NB4 (cell line): ENCODE data around the gene ZNF607.
"Not testable (repeated sequence)": the region's sequence is repeated elsewhere in the genome, so short reads cannot be mapped to it uniquely, and the experiment has no call there.

Source experiments
- MYC ChIP-seq: IDR thresholded peaks from 2 replicates; pipeline ENCODE4 v1.6.1; 2011; ENCODE audit warnings: low read depth, low read length
- POLR2A ChIP-seq: IDR thresholded peaks from 2 replicates; pipeline ENCODE4 v1.6.1; 2011; ENCODE audit warnings: mild to moderate bottlenecking; ENCODE audit not compliant: insufficient read length; ENCODE audit errors: extremely low read depth
- TF ChIP-seq, protein P1 (sequence below): IDR thresholded peaks from one replicate; pipeline ENCODE4 v1.5.1; 2012; ENCODE audit warnings: low read depth, low read length

DNA sequence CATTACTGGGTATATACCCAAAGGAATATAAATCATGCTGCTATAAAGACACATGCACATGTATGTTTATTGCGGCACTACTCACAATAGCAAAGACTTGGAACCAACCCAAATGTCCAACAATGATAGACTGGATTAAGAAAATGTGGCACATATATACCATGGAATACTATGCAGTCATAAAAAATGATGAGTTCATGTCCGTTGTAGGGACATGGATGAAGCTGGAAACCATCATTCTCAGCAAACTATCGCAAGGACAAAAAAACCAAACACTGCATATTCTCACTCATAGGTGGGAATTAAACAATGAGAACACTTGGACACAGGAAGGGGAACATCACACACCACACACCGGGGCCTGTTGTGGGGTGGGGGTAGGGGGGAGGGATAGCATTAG, 38.1 kb upstream of the ZNF607 start:
- TF ChIP-seq POLR2A, MYC: not testable (repeated sequence)
- TF ChIP-seq, protein P1, sequence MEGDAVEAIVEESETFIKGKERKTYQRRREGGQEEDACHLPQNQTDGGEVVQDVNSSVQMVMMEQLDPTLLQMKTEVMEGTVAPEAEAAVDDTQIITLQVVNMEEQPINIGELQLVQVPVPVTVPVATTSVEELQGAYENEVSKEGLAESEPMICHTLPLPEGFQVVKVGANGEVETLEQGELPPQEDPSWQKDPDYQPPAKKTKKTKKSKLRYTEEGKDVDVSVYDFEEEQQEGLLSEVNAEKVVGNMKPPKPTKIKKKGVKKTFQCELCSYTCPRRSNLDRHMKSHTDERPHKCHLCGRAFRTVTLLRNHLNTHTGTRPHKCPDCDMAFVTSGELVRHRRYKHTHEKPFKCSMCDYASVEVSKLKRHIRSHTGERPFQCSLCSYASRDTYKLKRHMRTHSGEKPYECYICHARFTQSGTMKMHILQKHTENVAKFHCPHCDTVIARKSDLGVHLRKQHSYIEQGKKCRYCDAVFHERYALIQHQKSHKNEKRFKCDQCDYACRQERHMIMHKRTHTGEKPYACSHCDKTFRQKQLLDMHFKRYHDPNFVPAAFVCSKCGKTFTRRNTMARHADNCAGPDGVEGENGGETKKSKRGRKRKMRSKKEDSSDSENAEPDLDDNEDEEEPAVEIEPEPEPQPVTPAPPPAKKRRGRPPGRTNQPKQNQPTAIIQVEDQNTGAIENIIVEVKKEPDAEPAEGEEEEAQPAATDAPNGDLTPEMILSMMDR = not testable (repeated sequence)
